T-helper 1 cell treated with Interleukin-12 subunit alpha and Interleukin-12 subunit beta and Interleukin-4 antibody, amounts not matched to agents 30 μg/mL and 1 μg/mL, for 36 hours (primary cell): ENCODE data around the gene MEGF6.

Experiments
- H3K27ac Mint-ChIP-seq: one replicate; pipeline ENCODE4 v1.8.0; 2021; ENCODE audit warnings: mild to moderate bottlenecking, mixed read lengths
- H3K27me3 Mint-ChIP-seq: one replicate; pipeline ENCODE4 v1.8.0; 2021; ENCODE audit warnings: low read depth, mixed read lengths
- H3K36me3 Mint-ChIP-seq: one replicate; pipeline ENCODE4 v1.8.0; 2021; ENCODE audit warnings: low read depth, mixed read lengths
- H3K4me1 Mint-ChIP-seq: one replicate; pipeline ENCODE4 v1.8.0; 2021; ENCODE audit warnings: low read depth, mixed read lengths
- H3K4me3 Mint-ChIP-seq: one replicate; pipeline ENCODE4 v1.8.0; 2021; ENCODE audit warnings: mild to moderate bottlenecking, moderate library complexity, mixed read lengths
- H3K9me3 Mint-ChIP-seq: one replicate; pipeline ENCODE4 v1.8.0; 2021; ENCODE audit warnings: mixed read lengths

Gene MEGF6

GRCh38 chr1:3548156-3548893 is 63.0 kb downstream of the MEGF6 start:
- H3K9me3 Mint-ChIP-seq: no peaks in the 10 kb centered on the region
- H3K27ac Mint-ChIP-seq: no peak overlapping the region
- no peaks in the 10 kb centered on the region for H3K4me1 Mint-ChIP-seq
- no peaks in the 10 kb centered on the region for H3K27me3 Mint-ChIP-seq
- no peak overlapping the region for H3K4me3 Mint-ChIP-seq
- H3K36me3 Mint-ChIP-seq: no peaks in the 10 kb centered on the region

- Mint-ChIP-seq H3K4me1 (no peaks in the 10 kb centered on the region), H3K9me3 (no peaks in the 10 kb centered on the region), H3K27ac (no peak overlapping the region), H3K36me3 (no peaks in the 10 kb centered on the region), H3K4me3 (no peak overlapping the region), H3K27me3 (no peaks in the 10 kb centered on the region)
These were observed 64.0 kb downstream of the MEGF6 start for GRCh38 chr1:3547055-3548005.

GRCh38 chr1:3546048-3546384 is 65.3 kb downstream of the MEGF6 start:
- Mint-ChIP-seq H3K27me3 (no peaks in the 10 kb centered on the region), H3K4me1 (no peaks in the 10 kb centered on the region), H3K9me3 (no peaks in the 10 kb centered on the region)

GRCh38 chr1:3545363-3546047 is 65.8 kb downstream of the MEGF6 start:
- Mint-ChIP-seq H3K27me3 (no peaks in the 10 kb centered on the region), H3K36me3 (no peaks in the 10 kb centered on the region), H3K4me1 (no peaks in the 10 kb centered on the region), H3K9me3 (no peaks in the 10 kb centered on the region), H3K4me3 (no peak overlapping the region), H3K27ac (no peak overlapping the region)

More at GRCh38 chr1:3546048-3546384, 65.3 kb downstream of the MEGF6 start:
- H3K27ac Mint-ChIP-seq: no peak overlapping the region
- no peak overlapping the region for H3K4me3 Mint-ChIP-seq
- H3K36me3 Mint-ChIP-seq: no peaks in the 10 kb centered on the region

- no peaks in the 10 kb centered on the region for H3K9me3 Mint-ChIP-seq
- no peak overlapping the region for H3K27ac Mint-ChIP-seq
- H3K36me3 Mint-ChIP-seq: no peaks in the 10 kb centered on the region
- no peaks in the 10 kb centered on the region for H3K27me3 Mint-ChIP-seq
- H3K4me3 Mint-ChIP-seq: no peak overlapping the region
- H3K4me1 Mint-ChIP-seq: no peaks in the 10 kb centered on the region
These were observed 67.0 kb downstream of the MEGF6 start for GRCh38 chr1:3544040-3544977.

- no peaks in the 10 kb centered on the region for H3K36me3 Mint-ChIP-seq
- no peaks in the 10 kb centered on the region for H3K27me3 Mint-ChIP-seq
- H3K4me3 Mint-ChIP-seq: no peak overlapping the region
- H3K27ac Mint-ChIP-seq: no peak overlapping the region
- H3K4me1 Mint-ChIP-seq: no peaks in the 10 kb centered on the region
- H3K9me3 Mint-ChIP-seq: no peaks in the 10 kb centered on the region
These were observed 68.0 kb downstream of the MEGF6 start for GRCh38 chr1:3543076-3544039.

- Mint-ChIP-seq H3K27ac (no peak overlapping the region), H3K4me3 (no peak overlapping the region), H3K27me3 (no peaks in the 10 kb centered on the region), H3K36me3 (no peaks in the 10 kb centered on the region), H3K4me1 (no peaks in the 10 kb centered on the region), H3K9me3 (no peaks in the 10 kb centered on the region)
These were observed 68.6 kb downstream of the MEGF6 start for GRCh38 chr1:3542676-3543075.

GRCh38 chr1:3541936-3542335 is 69.4 kb downstream of the MEGF6 start:
- no peaks in the 10 kb centered on the region for H3K4me1 Mint-ChIP-seq
- no peak overlapping the region for H3K27ac Mint-ChIP-seq
- no peaks in the 10 kb centered on the region for H3K36me3 Mint-ChIP-seq
- no peaks in the 10 kb centered on the region for H3K9me3 Mint-ChIP-seq
- H3K27me3 Mint-ChIP-seq: no peaks in the 10 kb centered on the region
- no peak overlapping the region for H3K4me3 Mint-ChIP-seq

GRCh38 chr1:3541465-3541864 is 69.8 kb downstream of the MEGF6 start:
- no peaks in the 10 kb centered on the region for H3K36me3 Mint-ChIP-seq
- H3K27ac Mint-ChIP-seq: no peak overlapping the region
- no peaks in the 10 kb centered on the region for H3K4me1 Mint-ChIP-seq
- H3K4me3 Mint-ChIP-seq: no peak overlapping the region
- no peaks in the 10 kb centered on the region for H3K9me3 Mint-ChIP-seq
- no peaks in the 10 kb centered on the region for H3K27me3 Mint-ChIP-seq

GRCh38 chr1:3540876-3541275 is 70.4 kb downstream of the MEGF6 start:
- no peak overlapping the region for H3K4me3 Mint-ChIP-seq
- H3K36me3 Mint-ChIP-seq: no peaks in the 10 kb centered on the region
- no peaks in the 10 kb centered on the region for H3K9me3 Mint-ChIP-seq

GRCh38 chr1:3539707-3540425 is 71.4 kb downstream of the MEGF6 start:
- H3K27ac Mint-ChIP-seq: no peak overlapping the region
- no peaks in the 10 kb centered on the region for H3K27me3 Mint-ChIP-seq
- no peaks in the 10 kb centered on the region for H3K9me3 Mint-ChIP-seq
- H3K36me3 Mint-ChIP-seq: no peaks in the 10 kb centered on the region
- no peaks in the 10 kb centered on the region for H3K4me1 Mint-ChIP-seq
- no peak overlapping the region for H3K4me3 Mint-ChIP-seq

More at GRCh38 chr1:3540876-3541275, 70.4 kb downstream of the MEGF6 start:
- Mint-ChIP-seq H3K27ac (no peak overlapping the region), H3K27me3 (no peaks in the 10 kb centered on the region), H3K4me1 (no peaks in the 10 kb centered on the region)

- no peak overlapping the region for H3K4me3 Mint-ChIP-seq
- no peaks in the 10 kb centered on the region for H3K27me3 Mint-ChIP-seq
- no peaks in the 10 kb centered on the region for H3K4me1 Mint-ChIP-seq
- no peak overlapping the region for H3K27ac Mint-ChIP-seq
- H3K9me3 Mint-ChIP-seq: no peaks in the 10 kb centered on the region
- H3K36me3 Mint-ChIP-seq: no peaks in the 10 kb centered on the region
These were observed 73.9 kb downstream of the MEGF6 start for GRCh38 chr1:3537359-3537758.
